K562 (cell line): ENCODE results near the gene KNDC1. TPM values are rescaled to one million over a fixed set of nuclear protein-coding genes. Genes with fewer than 3 reads are reported as not detected.

Source experiments
- ATAC-seq: fragments of 200-7000 bp; cut with Tn5 transposase; 3 replicates; pipeline ENCODE4 v1.9.1; 2020; ENCODE audit warnings: moderate library complexity
- BruUV-seq: library from RNA; stranded (reverse); fragments of 400-500 nt; replicated peaks from 2 replicates; lab custom pipeline; 2021; lab: Mats Ljungman, UMichigan
- CTCF ChIA-PET: fragments of 300-600 bp; formaldehyde crosslinking; extraction: SDS; loops from one replicate; lab custom pipeline; 2021; ENCODE audit warnings: low intra/inter-chr PET ratio; lab: Yijun Ruan, JAX
- POLR2A ChIA-PET: fragments of 300-600, 350-650 bp; sonication (Branson Sonifier 250); formaldehyde crosslinking; extraction: SDS; loops from one replicate; lab custom pipeline; 2021; ENCODE audit warnings: antibody characterized with exemption, inconsistent platforms; lab: Yijun Ruan, JAX
- DNase-seq, 4 experiments: peaks; one replicate each; pipeline versions ENCODE4 v3.0.0 to v3.0.0-alpha.2; 2011 to 2018; ENCODE audit warnings: low spot score in 3 of 4, mixed read lengths in 3 of 4; ENCODE audit errors: extremely low read depth in 1 of 4
- FAIRE-seq: peaks from 2 replicates; lab custom pipeline; 2011; peaks lifted over from hg19 to GRCh38; lab: Jason Lieb, UNC
- H2AFZ ChIP-seq: 2 replicates; pipeline ENCODE4 v1.6.0; 2011; ENCODE audit warnings: low read depth, low read length, control low read depth, inconsistent platforms
- H3K27ac ChIP-seq: fragments of 200-600 bp; 3 replicates; pipeline ENCODE4 v1.8.0; 2011; ENCODE audit warnings: low read depth, mild to moderate bottlenecking, control low read depth, inconsistent platforms, low read length, moderate library complexity, mixed read lengths; ENCODE audit errors: extremely low read depth
- H3K27me3 ChIP-seq, 2 experiments: fragments of 300-600 bp in 1 of 2; 2 replicates in 1 of 2; 3 replicates in 1 of 2; pipeline versions ENCODE4 v1.6.0 to v1.8.0; 2011; ENCODE audit warnings: inconsistent platforms in 2 of 2, low read length in 2 of 2, mild to moderate bottlenecking in 1 of 2, mixed read lengths in 1 of 2, moderate library complexity in 1 of 2; ENCODE audit not compliant: control insufficient read depth in 2 of 2, insufficient read depth in 2 of 2
- H3K36me3 ChIP-seq: fragments of 300-600 bp; 3 replicates; pipeline ENCODE4 v1.8.0; 2011; ENCODE audit warnings: mild to moderate bottlenecking, low read length, inconsistent platforms; ENCODE audit not compliant: control insufficient read depth, insufficient read depth
- H3K4me1 ChIP-seq, 2 experiments: fragments of 200-600 bp in 1 of 2; replicated peaks in 1 of 2; 2 replicates in 1 of 2; 3 replicates in 1 of 2; pipeline versions ENCODE4 v1.5.1 to v1.8.0; 2011; ENCODE audit warnings: inconsistent platforms in 2 of 2, low read length in 2 of 2, mild to moderate bottlenecking in 1 of 2, mixed read lengths in 1 of 2, moderate library complexity in 1 of 2; ENCODE audit not compliant: control insufficient read depth in 2 of 2, insufficient read depth in 2 of 2
- H3K4me2 ChIP-seq: 2 replicates; pipeline ENCODE4 v1.6.1; 2011; ENCODE audit warnings: low read length, control low read depth, inconsistent platforms, mixed read lengths; ENCODE audit not compliant: insufficient read depth
- H3K4me3 ChIP-seq: fragments of 200-600 bp; sonication (generic), shearing (Covaris generic); 2 replicates; pipeline ENCODE4 v1.5.1; 2016; ENCODE audit warnings: control low read depth, inconsistent platforms
- H3K79me2 ChIP-seq: fragments of 200-600 bp; 3 replicates; pipeline ENCODE4 v1.8.0; 2011; ENCODE audit warnings: low read length, inconsistent platforms; ENCODE audit not compliant: control insufficient read depth, insufficient read depth
- H3K9ac ChIP-seq, 2 experiments: 2 replicates each; pipeline versions ENCODE4 v1.6.0 to v1.6.1; 2011; ENCODE audit warnings: low read depth in 2 of 2, low read length in 2 of 2, control low read depth in 1 of 2, inconsistent platforms in 1 of 2, mild to moderate bottlenecking in 1 of 2, mixed read lengths in 1 of 2; ENCODE audit not compliant: insufficient read depth in 1 of 2
- H3K9me1 ChIP-seq: one replicate; pipeline ENCODE4 v1.6.0; 2011; ENCODE audit warnings: inconsistent platforms, mild to moderate bottlenecking, low read length, moderate library complexity; ENCODE audit not compliant: control insufficient read depth, insufficient read depth
- H3K9me3 ChIP-seq: replicated peaks from 2 replicates; pipeline ENCODE4 v1.5.1; 2011; ENCODE audit warnings: low read depth, low read length, inconsistent platforms; ENCODE audit not compliant: control insufficient read depth, insufficient read depth
- H4K20me1 ChIP-seq: replicated peaks from 2 replicates; pipeline ENCODE4 v1.6.1; 2011; ENCODE audit warnings: low read length, inconsistent platforms, mixed read lengths; ENCODE audit not compliant: control insufficient read depth, insufficient read depth
- ATF6 ChIP-seq: sonication (generic); formaldehyde crosslinking; IDR thresholded peaks from 2 replicates; pipeline ENCODE4 v1.4.0; 2020; ENCODE audit warnings: mild to moderate bottlenecking, missing genetic modification reagents
- BCLAF1 ChIP-seq, 2 experiments: fragments of 450-650 bp in 1 of 2; IDR thresholded peaks; 2 replicates each; pipeline ENCODE4 v1.6.1; 2011 to 2017; ENCODE audit warnings: low read depth in 2 of 2, antibody characterized with exemption in 1 of 2, borderline replicate concordance in 1 of 2, low read length in 1 of 2, mild to moderate bottlenecking in 1 of 2, mixed read lengths in 1 of 2; ENCODE audit not compliant: control insufficient read depth in 1 of 2
- BRCA1 ChIP-seq, 2 experiments: fragments of 450-650 bp in 1 of 2; sonication (generic) in 1 of 2; formaldehyde crosslinking in 1 of 2; IDR thresholded peaks; 2 replicates each; pipeline versions ENCODE4 v1.5.0 to v1.6.1; 2017 to 2020; ENCODE audit warnings: mild to moderate bottlenecking in 1 of 2, missing genetic modification reagents in 1 of 2
- CBX5 ChIP-seq: IDR thresholded peaks from 2 replicates; pipeline ENCODE4 v1.6.1; 2014; ENCODE audit warnings: low read depth, borderline replicate concordance
- CCNT2 ChIP-seq: IDR thresholded peaks from 2 replicates; pipeline ENCODE4 v1.6.1; 2011; ENCODE audit warnings: borderline replicate concordance, low read depth, mild to moderate bottlenecking, moderate library complexity, mixed read lengths, low read length; ENCODE audit not compliant: insufficient read length; ENCODE audit errors: extremely low read depth
- HOMEZ ChIP-seq: fragments of 250-450 bp; sonication (Bioruptor Pico); IDR thresholded peaks from 2 replicates; pipeline ENCODE4 v1.4.0; 2020; ENCODE audit warnings: mild to moderate bottlenecking, moderate library complexity
- LCOR ChIP-seq: sonication (generic); formaldehyde crosslinking; IDR thresholded peaks from 2 replicates; pipeline ENCODE4 v1.8.0; 2022; ENCODE audit warnings: mild to moderate bottlenecking, missing genetic modification reagents
- ZFP36 ChIP-seq: fragments of 150-350 bp; IDR thresholded peaks from 2 replicates; pipeline ENCODE4 v1.6.1; 2018; ENCODE audit warnings: low read length, low read depth; ENCODE audit not compliant: partially characterized antibody
- ZNF695 ChIP-seq: fragments of 450-650 bp; formaldehyde crosslinking; IDR thresholded peaks from 2 replicates; pipeline ENCODE4 v1.4.0; 2020; ENCODE audit warnings: mild to moderate bottlenecking, moderate library complexity
- ZNF764 ChIP-seq: fragments of 250-450 bp; sonication (Bioruptor Pico); IDR thresholded peaks from 2 replicates; pipeline ENCODE4 v1.4.0; 2020; ENCODE audit warnings: low read depth, mild to moderate bottlenecking, moderate library complexity
- WGBS: fragments of 100-300 bp; shearing (Covaris generic); methylation state at CpG from one replicate; pipeline ENCODE4 v1.1.6; 2016; ENCODE audit warnings: low coverage, mixed read lengths; ENCODE audit not compliant: insufficient coverage; ENCODE audit errors: missing lambda C conversion rate; 5-methylcytosine and 5-hydroxymethylcytosine counted together
- in situ Hi-C: fragments of 300-500 bp; cut with MboI; formaldehyde crosslinking; loops from 4 replicates; pipeline ENCODE4 v1.15.0; 2018; ENCODE audit warnings: inconsistent platforms, mixed read lengths
- intact Hi-C: fragments of 100-400 bp; cut with micrococcal nuclease; formaldehyde crosslinking; loops from 2 replicates; pipeline ENCODE4 v1.14.2; 2022
- polyA plus RNA-seq, 8 experiments: library from polyadenylated mRNA; depleted of rRNA in 4 of 8; stranded (reverse) in 5 of 8; unstranded in 3 of 8; fragments of >200 nt; fragmentation: Nextera tagmentation in 2 of 8; fragmentation: Illumina TruSeq in 1 of 8; extraction: Ambion mirVana in 2 of 8; extraction: Trizol in 1 of 8; gene quantifications; 2 replicates each; pipeline versions ENCODE4 v1.2.1 to v1.2.3, GENCODE V29; 2011 to 2014; ENCODE audit warnings: inconsistent platforms in 1 of 8, missing spikeins in 1 of 8
- total RNA-seq, 7 experiments: library from RNA; depleted of rRNA in 6 of 7; stranded (reverse); fragments of >200 nt in 6 of 7; fragmentation: Illumina TruSeq in 2 of 7; extraction: Trizol in 2 of 7; gene quantifications; 2 replicates each; pipeline versions ENCODE4 v1.2.1 to v1.2.3, GENCODE V29; 2011 to 2021; ENCODE audit warnings: low replicate concordance in 1 of 7

Gene KNDC1
- total and polyA plus RNA-seq, 9 of the 15 experiments (the other 6 are each of a cell fraction or from before 2014, with no cell fraction given): 0.07 to 0.26 (median 0.11) TPM; not detected in 6

GRCh38 chr10:133141144-133141957, 18.7 kb upstream of the KNDC1 start:
- ATAC-seq (no peak), FAIRE-seq (no peak), DNase-seq (no peak)
- no peaks in the 10 kb centered on the region for H3K36me3 ChIP-seq
- in situ Hi-C loops (loop anchor here (5.0 kb wide), 1 partner anchor 166 kb away; the partner anchor contains the start of genes TUBGCP2 and ZNF511), intact Hi-C loops (loop anchor here (5.0 kb wide), 1 partner anchor 106 kb away; no protein-coding TSS in a partner anchor)
- WGBS: 20% methylated on average over 19 of the region's 28 CpGs
- H2AFZ ChIP-seq: no peak overlapping the region
- H3K4me1 ChIP-seq: peaks cover 10 to 26% of the 10 kb centered on the region in 2 experiments; a peak in 4 of 5 replicates
- H3K27ac ChIP-seq: no peak overlapping the region
- no peaks in the 10 kb centered on the region for H3K79me2 ChIP-seq
- no peak overlapping the region for H3K4me2 ChIP-seq
- ChIA-PET CTCF (no interaction called here), POLR2A (no interaction called here)
- BruUV-seq: no TSS peak
- no peak overlapping the region for H3K9ac ChIP-seq
- no peaks in the 10 kb centered on the region for H3K9me1 ChIP-seq
- H4K20me1 ChIP-seq: no peaks in the 10 kb centered on the region
- H3K4me3 ChIP-seq: no peak overlapping the region
- peaks cover 0 to 16% of the 10 kb centered on the region in 2 experiments; a peak in 2 of 5 replicates for H3K27me3 ChIP-seq
- H3K9me3 ChIP-seq: no peaks in the 10 kb centered on the region
- TF ChIP-seq ZNF764 (CRISPR knock-in tag): no peak
- no peak for TF ChIP-seq BCLAF1 (IDR thresholded peaks at IDR 0.05; ENCODE audit: borderline replicate concordance in 1 of 2, control insufficient read depth in 1 of 2, low read depth in 2 of 2, low read length in 1 of 2)
- no peak for TF ChIP-seq ZFP36
- TF ChIP-seq CCNT2: no peak
- no peak for TF ChIP-seq HOMEZ (CRISPR knock-in tag)
- no peak for TF ChIP-seq CBX5
- no peak for TF ChIP-seq ZNF695
- no peak for TF ChIP-seq ATF6 (CRISPR knock-in tag)
- no peak for TF ChIP-seq LCOR (CRISPR knock-in tag)
- TF ChIP-seq BRCA1 (IDR thresholded peaks at IDR 0.05): no peak
- TF ChIP-seq BRCA1 (CRISPR knock-in tag; IDR thresholded peaks at IDR 0.05): no peak
